Measurements from ENCODE around the gene PPP4R2.

Gene PPP4R2, protein sequence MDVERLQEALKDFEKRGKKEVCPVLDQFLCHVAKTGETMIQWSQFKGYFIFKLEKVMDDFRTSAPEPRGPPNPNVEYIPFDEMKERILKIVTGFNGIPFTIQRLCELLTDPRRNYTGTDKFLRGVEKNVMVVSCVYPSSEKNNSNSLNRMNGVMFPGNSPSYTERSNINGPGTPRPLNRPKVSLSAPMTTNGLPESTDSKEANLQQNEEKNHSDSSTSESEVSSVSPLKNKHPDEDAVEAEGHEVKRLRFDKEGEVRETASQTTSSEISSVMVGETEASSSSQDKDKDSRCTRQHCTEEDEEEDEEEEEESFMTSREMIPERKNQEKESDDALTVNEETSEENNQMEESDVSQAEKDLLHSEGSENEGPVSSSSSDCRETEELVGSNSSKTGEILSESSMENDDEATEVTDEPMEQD

DNA sequence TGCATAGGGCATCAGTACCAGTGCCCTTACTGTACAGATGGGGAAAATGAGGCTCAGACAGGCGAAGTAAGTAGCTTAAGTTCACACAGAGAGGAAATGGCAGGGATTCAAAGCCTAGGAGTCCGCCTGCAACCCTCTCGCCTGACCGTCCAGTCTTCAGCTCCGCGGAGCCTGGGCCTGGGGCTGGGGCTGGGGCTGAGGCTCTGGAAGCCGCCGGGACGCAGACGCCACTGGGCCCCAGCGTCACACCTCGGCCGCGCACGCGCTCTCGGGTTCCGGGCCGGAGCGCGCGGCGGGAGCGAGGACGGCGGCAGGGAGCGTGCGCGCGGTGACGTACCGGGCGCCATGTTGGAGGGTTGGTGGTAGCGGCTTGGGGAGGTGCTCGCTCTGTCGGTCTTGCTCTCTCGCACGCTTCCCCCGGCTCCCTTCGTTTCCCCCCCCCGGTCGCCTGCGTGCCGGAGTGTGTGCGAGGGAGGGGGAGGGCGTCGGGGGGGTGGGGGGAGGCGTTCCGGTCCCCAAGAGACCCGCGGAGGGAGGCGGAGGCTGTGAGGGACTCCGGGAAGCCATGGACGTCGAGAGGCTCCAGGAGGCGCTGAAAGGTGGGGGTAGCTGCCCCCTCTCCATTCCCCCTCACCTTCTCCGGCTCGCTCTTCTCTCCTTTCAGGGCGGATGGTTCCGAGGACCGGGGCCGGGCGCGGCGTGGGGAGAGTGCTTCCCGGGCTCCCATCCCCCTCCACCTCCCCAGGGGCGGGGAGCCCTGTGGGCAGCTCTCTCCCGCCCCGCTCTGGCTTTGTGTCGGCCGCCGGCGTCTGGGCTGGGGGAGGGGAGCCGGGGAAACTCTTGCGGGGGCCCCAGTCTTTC lies at the start of gene PPP4R2:
TSS of gene PPP4R2 (plus strand) at position 339 of the 861 bp plus-strand sequence. CDS start at position 566, 227 bp downstream.
- DNase-seq = peak; percentile 95

DNA sequence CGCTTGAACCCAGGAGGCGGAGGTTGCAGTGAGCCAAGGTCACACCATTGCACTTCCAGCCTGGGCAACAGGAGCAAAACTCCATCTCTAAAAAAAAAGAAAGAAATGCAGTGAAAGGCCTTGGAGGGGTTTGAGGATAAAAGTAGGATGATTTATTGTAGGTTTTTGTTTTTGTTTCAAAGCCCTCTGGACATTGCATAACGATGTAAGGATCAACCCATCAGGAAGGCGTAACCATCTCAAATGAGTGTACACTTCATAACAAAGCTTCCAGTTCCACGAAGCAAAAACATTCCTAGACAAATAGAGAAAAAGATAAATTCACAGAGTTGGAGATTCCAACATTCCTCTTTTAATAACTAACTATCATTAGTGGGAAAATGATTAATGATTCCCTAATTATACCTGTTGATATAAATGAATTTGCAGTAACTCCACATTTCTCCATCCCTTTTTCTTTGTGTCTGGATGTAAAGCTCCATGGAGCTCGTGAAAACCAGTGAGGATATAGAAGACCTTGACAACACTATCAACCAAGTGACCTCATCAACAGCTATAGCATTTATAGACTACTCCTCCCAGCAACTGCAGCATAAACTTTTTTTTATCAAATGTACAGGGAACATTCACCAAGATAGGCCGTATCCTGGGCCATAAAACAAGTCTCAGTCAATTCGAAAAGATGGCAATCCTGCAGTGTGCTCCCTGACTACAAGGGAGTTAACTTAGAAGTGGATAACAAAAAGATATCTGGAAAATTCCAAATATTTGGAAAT lies 48.7 kb upstream of the PPP4R2 start:
- DNase-seq = no peak

DNA sequence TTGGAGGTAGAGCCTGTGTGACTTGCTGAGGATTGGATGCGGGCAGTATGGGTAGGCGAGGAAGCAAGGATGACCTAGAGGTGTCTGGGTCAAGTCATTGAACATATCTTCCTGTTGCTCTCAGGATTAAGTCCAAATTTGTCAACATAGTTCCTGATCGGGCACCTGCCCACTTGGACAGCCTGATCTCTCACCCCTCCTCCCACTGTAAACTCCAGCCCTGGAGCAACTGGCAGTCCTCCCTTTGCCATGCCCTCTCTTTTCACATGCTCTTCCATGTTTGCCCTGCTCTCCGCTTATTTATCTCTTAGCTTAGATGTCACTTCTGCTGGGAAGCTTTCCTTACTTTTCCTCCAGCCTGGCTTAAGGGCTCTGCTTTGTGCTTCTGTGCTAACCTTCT lies 47.6 kb upstream of the PPP4R2 start:
- peak; percentile 34 for DNase-seq

DNA sequence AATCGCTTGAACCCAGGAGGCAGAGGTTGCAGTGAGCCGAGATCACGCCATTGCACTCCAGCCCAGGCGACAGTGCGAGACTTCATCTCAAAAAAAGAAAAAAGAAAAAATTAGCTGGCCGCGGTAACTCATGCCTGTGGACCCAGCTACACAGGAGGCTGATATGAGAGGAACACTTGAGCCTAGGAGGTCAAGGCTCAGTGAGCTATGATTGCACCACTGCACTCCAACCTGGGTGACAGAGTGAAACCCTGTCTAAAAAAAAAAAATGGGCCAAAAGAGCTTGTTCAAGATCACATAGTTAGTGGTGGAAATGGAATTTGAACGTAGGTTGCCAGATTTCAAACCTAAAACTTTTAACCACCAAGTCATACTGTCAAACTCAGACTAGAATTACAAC lies 46.2 kb upstream of the PPP4R2 start:
- peak; percentile 29 for DNase-seq

DNA sequence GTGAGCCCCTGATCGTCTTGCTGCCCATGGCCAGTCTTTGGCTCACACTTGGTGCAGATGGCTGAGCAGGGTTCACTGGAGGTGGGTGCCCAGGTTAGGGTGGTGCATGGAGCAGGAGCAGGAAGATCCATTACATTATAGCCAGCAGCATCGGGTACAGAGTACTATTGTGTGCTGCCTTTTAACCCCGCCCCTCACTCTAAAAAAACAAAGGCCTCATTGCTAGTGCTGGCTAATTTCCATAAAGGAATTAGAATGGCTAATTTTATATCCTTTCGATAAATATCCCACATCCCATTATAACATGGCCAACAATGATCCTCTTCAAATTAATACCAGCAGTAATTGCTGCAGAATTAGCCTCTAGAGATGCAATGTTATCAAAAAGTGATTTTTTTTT lies 45.8 kb upstream of the PPP4R2 start:
- DNase-seq = peak; percentile 39

DNA sequence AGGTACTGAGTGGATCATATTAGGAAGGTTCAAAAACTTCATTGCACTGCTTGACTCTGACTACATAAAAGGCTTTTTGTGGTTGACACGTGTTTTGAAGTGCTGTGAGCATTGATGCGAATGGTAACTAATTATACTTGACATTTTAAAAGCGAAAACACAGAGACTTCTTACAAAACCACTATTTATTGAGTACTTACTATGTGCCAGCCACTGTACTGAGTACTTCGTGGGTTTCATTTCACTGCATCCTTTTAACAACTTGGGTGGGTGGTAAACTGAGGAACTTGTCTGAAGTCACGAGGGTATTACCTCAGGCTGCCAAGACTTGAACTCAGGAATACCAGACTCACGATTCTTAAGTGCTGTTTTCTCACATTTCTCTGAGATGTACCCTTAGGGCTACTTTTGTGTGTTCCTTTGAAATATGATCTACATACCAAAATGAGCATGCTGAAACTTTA lies 45.3 kb upstream of the PPP4R2 start:
- DNase-seq = peak; percentile 23

DNA sequence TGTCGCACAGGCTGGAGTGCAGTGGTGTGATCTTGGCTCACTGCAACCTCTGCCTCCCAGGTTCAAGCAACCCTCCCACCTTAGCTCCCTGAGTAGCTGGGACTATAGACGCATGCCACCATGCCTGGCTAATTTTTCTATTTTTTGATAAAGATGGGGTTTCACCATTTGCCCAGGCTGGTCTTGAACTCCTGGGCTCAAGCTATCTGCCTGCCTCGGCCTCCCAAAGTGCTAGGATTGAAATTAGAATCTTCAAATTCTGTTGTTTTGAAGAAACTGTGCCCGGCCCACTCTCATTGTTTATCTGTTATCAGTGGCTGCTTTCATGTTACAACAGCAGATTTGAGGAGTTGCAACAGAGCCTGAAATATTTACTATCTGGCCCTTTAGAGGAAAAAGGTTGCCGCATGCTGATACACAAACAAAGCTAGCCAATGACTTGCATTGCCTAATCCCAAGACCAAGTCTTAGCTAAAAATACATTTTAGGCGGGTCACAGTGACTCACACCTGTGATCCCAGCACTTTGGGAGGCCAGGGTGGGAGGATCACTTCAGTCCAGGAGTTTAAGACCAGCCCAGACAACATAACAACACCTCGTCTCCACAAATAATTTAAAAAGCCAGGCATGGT lies 43.2 kb upstream of the PPP4R2 start:
- peak; percentile 12 for DNase-seq

DNA sequence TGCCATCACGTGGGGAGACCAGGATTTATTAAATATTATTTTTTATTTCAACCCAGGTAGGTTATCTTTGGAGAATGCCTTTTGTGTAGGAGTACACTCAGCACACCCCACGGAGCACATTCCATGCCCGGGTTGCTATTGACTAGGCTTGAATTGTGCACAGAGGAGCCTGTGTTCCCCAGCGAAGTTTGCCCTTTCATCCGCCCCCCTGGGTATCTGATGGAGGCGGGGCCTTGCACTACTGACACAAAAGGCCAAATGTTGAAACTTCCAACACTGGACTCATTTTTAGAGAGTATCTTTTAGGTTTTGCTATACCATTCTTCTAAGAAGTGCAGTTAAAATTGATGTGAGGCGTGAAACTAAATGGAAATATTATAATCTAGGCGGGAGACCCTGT lies 39.3 kb upstream of the PPP4R2 start:
- peak; percentile 17 for DNase-seq

DNA sequence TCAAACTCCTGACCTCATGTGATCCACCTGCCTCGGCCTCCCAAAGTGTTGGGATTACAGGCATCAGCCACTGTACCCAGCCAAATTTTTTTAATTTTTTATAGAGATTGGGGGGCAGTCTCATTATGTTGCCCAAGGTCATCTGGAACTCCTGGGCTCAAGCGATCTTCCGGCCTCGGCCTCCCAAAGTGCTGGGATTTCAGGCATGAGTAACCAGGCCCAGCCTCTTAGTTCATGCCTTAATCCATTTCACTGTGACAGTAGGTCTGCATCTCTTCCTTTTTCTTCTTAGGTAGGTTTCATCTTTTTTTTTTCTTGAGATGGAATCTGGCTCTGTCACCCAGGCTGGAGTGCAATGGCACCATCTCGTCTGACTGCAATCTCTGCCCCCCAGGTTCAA lies 37.3 kb upstream of the PPP4R2 start:
- peak; percentile 10 for DNase-seq

DNA sequence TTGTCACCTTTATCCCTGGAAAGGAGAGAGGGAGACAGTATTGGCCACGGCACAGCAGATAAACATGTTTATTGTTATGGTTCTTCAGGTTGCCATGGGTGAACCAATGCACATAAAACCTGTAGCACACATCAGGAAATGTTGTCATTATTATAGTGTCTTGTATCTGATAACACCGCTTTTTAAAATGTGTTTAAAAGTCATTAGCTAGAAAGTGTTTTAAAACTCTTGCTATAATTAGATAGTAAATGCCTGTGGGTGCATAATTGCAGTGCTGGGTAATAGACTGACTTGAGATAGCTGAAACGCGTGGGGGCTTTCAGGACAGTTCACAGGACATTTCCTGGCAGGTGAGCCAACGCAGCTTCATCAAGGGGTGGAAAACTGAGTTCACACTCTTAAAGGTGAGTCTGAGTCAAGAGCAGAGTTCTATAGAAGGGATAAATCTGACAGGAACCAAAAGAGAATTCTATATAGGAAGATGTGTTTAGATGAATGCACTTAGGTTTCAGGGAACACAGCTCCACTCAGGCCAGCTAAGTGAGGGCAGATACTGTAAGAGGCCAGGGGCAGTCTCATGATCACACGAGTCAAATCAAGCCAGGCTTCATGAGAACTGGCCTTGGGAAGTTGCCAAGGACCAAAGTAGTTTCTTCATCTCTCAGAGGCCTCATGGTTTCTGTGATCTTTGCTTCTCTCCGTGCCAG lies 35.6 kb upstream of the PPP4R2 start:
- peak; percentile 53 for DNase-seq

DNA sequence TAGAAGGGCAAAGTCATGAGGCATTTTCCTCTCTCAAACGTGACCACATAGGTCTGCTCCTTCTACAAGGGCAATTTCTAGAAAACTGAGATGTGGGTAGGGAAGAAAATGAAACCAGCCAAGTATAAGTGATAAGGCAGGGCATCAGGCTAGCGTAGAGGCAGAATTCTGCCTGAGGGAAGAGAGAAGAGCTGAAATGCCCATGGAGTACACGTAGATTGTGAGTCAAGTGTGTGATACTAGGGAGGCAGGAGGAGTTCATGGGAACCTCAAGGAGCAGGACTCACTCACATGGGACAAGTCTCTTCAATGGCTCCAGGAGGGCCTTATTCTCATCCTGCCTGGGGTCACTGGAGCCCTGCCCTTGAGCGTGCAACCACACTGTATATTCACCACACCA lies 34.9 kb upstream of the PPP4R2 start:
- peak; percentile 48 for DNase-seq

DNA sequence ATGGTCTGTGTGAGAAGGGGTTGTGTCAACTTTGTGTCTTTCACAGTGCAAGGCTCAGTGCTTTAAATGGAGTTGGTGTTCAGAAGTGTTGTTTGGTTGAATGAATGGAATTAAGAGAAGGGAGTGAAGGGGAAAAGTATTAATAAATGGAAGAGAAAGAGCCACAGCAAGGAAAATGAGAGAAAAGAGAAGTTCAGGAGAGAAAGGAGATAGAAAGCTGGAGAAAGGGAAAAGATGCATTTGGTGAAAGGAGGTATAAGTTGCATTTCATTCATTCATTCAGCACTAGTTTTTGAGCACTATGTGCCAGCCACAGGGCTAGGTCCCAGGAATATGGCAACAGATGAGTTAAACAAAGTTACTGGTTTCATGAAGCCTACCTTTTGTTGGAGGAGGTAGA lies 34.3 kb upstream of the PPP4R2 start:
- DNase-seq = peak; percentile 3

DNA sequence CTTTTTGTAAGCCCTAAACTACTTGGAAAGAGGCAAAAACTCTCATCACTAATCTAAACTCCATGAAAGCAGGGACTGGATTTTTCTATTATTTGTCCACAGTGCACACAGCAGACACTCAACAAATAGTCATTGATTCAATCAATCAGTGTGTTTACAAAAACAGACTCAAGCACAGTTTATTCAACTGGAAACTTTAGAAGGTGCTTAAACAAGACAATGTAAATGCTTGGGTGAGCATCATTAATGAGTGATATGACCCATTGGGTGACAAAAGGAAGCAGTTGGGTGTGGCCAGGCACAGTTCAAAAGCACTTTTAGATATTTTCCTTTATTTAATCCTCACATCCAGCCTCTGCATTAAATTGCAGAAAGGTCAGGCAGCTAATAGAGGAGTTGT lies 32.0 kb upstream of the PPP4R2 start:
- peak; percentile 1 for DNase-seq

DNA sequence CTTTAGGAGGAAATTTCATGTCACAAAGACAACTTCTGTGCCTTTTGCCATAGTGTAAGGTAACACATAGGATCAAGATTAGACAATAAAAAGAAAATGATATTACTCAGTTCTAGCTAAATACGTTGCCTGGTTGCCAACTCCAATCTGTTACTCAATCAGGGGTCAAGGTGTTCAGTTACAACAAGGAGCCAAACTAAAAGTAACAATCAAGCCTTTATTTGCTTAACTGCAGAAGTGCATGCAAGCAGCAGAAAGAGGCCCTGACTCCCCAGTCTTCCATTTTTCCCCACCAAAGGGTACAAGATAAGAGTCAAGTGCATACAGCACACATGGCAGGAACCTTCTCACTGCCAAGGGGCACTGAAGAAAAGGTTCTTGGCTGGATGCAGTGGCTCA lies 28.3 kb upstream of the PPP4R2 start:
- no peak for DNase-seq

DNA sequence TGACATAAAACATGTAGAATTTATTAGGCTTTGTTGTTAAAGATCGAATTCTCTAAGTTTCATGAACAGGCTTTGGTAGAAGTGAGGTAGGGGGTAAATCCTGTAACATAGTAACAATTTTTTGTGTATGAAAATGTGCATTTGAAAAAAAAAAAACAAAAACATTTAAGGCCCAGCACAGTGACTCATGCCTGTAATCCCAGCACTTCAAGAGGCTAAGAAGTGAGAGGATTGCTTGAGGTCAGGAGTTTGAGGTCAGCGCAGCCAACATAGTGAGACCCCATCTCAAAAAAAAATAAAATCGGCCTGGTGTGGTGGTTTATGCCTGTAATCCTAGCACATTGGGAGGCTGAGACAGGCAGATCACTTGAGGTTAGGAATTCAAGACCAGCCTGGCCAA lies 26.8 kb upstream of the PPP4R2 start:
- peak; percentile 7 for DNase-seq

DNA sequence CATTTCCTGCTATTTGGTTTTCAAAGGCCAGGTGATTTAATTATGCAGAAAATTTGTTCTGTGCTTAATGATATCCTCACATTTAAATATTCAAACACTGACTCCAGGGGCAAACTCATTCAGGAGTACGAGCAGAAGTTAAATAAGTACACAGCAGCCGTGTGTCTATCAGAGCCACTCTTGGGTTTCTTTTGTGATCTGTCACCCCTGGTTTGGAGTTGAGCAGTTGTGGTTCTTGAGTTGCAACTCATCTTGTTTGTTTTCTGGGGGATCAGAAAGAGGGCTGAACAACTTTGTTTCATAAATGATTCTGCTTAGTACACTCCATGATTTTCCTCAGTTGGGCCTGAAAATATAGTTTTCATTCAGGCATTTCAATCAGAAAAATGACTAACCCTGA lies 25.7 kb upstream of the PPP4R2 start:
- DNase-seq = peak; percentile 15

DNA sequence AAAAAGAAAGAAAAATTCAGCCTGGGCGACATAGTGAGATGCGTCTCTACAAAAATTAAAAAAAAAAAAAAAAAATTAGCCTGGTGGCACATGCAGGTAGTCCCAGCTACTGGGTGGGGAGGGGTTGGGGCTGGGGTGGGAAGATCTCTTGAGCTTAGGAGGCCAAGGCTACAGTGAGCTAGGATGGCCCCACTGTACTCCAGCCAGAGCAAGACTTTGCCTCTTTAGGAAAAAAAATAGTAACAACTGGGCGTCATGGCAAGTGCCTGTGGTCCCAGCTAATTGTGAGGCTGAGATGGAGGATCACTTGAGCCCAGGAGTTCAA lies 23.9 kb upstream of the PPP4R2 start:
- no peak for DNase-seq

DNA sequence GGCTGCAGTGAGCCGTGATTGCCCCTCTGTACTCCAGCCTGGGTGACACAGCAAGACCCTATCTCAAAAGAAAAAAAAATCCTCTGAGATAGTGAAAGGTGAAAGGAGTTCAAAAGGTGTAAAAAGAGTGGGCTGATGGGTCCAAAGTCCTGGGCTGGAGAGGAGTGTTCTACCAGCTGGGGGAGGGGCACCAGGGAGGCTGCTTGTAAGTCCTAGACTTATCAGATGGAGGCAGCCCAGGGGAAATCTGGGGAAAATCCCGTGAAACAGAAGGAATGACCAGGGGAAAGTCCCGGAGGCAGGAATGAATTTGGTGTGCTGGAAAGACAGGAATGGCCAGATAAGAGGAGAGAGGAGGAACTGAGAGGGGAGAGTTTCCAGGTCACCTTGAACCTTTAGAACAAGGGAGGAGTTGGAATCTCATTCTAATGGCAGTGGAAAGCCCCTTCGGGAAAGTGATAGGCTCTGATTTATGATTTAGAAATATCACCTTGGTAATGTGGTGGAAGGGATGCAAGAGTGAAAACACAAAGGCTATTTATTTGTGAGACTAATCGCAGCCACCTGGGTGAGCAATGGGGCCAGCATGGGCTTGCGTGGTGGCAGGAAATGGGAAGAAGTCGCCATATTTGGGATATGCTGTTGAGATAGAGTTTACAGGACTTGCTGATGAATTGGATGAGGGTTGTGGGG lies 23.4 kb upstream of the PPP4R2 start:
- DNase-seq = peak; percentile 32

DNA sequence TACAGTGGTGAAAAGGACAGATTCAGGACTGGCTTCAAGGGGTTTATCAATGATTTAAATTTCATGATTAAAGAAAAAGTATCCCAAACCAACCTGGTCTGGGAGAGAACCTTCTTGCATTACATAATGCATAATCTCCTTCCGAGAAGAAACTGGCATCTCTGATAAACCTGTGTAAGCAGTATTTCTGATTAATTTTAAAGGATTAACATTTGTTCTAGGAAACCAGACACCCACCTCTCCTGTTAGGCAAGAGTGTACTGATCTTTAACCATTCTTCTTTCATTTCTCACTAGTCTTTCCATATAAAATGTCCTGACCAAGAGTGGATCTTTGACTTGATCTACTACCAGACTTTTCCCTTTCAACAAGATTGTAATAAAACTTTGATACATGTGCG lies 22.8 kb upstream of the PPP4R2 start:
- no peak for DNase-seq

DNA sequence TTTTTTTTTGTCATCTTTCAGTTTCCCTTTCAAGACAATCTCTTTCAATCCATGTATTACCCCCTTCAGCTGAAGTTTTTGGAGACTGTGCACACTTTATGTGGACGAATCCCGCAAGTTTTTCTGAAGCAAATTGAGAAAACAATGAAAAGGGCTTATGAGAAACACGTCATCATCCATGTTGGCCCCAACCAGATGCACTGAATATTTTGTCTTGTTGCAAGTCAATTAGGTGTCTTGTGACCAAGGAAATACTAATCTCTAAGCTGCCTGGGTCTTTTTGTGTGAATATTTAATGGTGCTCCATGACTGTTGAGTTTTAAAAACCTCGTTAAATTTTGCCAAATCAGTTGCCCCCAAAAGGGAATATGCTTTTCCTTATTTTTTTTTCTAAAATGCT lies 21.7 kb upstream of the PPP4R2 start:
- no peak for DNase-seq

DNA sequence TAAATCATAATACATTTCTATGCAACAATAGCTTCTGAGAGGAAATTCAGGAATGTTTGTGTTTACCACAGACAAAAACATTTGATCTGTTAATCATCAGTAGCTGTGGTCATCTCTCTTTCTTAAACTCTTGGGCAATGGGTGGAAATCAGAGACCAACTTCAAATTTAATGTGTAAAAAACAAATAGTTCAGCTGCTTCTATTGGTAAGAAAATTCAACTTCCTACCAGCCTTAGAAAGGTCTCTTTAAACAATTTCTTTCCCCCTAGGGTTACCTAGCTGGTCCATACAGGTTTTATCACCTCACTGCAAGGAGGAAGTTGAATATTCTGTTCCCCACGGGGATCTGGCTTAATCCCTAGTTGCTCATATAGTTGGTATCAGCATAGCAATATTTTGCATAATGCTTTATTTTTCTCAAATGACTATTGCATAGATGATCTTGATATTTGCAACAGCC lies 20.3 kb upstream of the PPP4R2 start:
- DNase-seq = no peak
